DND-41 (cell line): ENCODE data around the gene SERPINB6.

Experiments used
- ATAC-seq: fragments of 200-7000 bp; cut with Tn5 transposase; 3 replicates; pipeline ENCODE4 v1.9.1; 2021; ENCODE audit warnings: low read depth; ENCODE audit not compliant: insufficient read depth
- DNase-seq: peaks from one replicate; pipeline ENCODE4 v3.0.0-alpha.2; 2020
- H2AFZ ChIP-seq: 2 replicates; pipeline ENCODE4 v1.6.0; 2012; ENCODE audit warnings: low read depth, low read length
- H3K27ac ChIP-seq: 2 replicates; pipeline ENCODE4 v1.5.1; 2012; ENCODE audit warnings: low read length, inconsistent platforms
- H3K27me3 ChIP-seq: fragments of 200-600 bp; sonication (generic); 2 replicates; pipeline ENCODE4 v1.6.0; 2012; ENCODE audit warnings: low read length, mild to moderate bottlenecking, inconsistent platforms; ENCODE audit not compliant: insufficient read depth, poor library complexity
- H3K36me3 ChIP-seq: 2 replicates; pipeline ENCODE4 v1.5.1; 2012; ENCODE audit warnings: low read length, inconsistent platforms; ENCODE audit not compliant: insufficient read depth
- H3K4me1 ChIP-seq: 2 replicates; pipeline ENCODE4 v1.5.1; 2012; ENCODE audit warnings: mild to moderate bottlenecking, low read length; ENCODE audit not compliant: insufficient read depth
- H3K4me2 ChIP-seq: 2 replicates; pipeline ENCODE4 v1.6.0; 2012; ENCODE audit warnings: mild to moderate bottlenecking, moderate library complexity, low read length, inconsistent platforms; ENCODE audit not compliant: insufficient read depth
- H3K4me3 ChIP-seq, 2 experiments: fragments of 200-600 bp in 1 of 2; shearing (Covaris generic) in 1 of 2; 2 replicates each; pipeline ENCODE4 v1.5.1; 2012 to 2016; ENCODE audit warnings: inconsistent platforms in 2 of 2, low read length in 2 of 2, mild to moderate bottlenecking in 2 of 2, low read depth in 1 of 2, moderate library complexity in 1 of 2
- H3K79me2 ChIP-seq: 2 replicates; pipeline ENCODE4 v1.6.0; 2012; ENCODE audit warnings: low read length, inconsistent platforms; ENCODE audit not compliant: insufficient read depth
- H3K9ac ChIP-seq: 2 replicates; pipeline ENCODE4 v1.6.0; 2012; ENCODE audit warnings: low read depth, mild to moderate bottlenecking, inconsistent platforms, low read length, moderate library complexity
- H3K9me3 ChIP-seq: 2 replicates; pipeline ENCODE4 v1.5.1; 2012; ENCODE audit warnings: low read length, moderate library complexity, mild to moderate bottlenecking, inconsistent platforms; ENCODE audit not compliant: insufficient read depth, severe bottlenecking
- H4K20me1 ChIP-seq: 2 replicates; pipeline ENCODE4 v1.6.0; 2012; ENCODE audit warnings: low read length; ENCODE audit not compliant: insufficient read depth
- EZH2 ChIP-seq: IDR thresholded peaks from 3 replicates; pipeline ENCODE4 v1.6.1; 2012; ENCODE audit warnings: borderline replicate concordance, low read depth, mild to moderate bottlenecking, moderate library complexity, low read length, inconsistent platforms; ENCODE audit not compliant: severe bottlenecking
- TF ChIP-seq, protein P1 (sequence below): IDR thresholded peaks from 2 replicates; pipeline ENCODE4 v1.5.1; 2012; ENCODE audit warnings: borderline replicate concordance, low read length, moderate library complexity, mild to moderate bottlenecking; ENCODE audit not compliant: poor library complexity, severe bottlenecking; ENCODE audit errors: extremely low read depth

Gene SERPINB6

DNA sequence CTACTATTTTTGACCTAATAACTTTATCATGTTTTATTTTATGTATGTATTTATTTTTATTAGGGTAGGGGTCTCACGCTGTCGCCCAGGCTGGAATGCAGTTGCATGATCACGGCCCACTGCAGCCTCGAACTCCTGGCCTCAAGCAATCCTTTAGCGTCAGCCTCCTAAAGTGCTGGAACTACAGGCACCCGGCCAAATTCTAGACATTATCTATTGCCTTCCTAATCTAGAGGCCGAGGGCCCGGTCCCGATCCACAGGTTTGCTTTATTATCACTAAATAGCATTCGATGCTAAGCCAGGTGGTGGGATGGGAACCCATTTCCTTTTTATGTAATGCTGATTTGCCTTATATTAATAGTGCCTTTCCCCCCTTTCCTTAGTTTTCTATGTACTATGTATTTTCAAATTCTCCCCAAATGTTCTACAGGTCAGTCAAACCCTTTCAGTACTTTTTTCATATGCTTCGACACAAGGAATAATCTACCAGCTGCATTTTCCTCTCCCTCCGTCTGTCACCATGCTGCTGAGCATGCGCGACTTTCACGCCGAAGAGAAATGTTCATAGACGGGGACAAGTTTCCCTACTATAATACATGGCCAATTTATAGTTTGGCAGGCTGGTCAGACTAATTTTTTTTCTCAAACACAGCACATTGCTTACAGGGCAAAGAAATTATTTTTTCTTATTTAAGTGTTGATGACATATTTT is 6.4 kb downstream of the SERPINB6 start:
- ATAC-seq, result no peak
- Histone ChIP-seq H3K4me2 (no peak overlapping the region), H3K4me1 (no peaks in the 10 kb centered on the region)

DNA sequence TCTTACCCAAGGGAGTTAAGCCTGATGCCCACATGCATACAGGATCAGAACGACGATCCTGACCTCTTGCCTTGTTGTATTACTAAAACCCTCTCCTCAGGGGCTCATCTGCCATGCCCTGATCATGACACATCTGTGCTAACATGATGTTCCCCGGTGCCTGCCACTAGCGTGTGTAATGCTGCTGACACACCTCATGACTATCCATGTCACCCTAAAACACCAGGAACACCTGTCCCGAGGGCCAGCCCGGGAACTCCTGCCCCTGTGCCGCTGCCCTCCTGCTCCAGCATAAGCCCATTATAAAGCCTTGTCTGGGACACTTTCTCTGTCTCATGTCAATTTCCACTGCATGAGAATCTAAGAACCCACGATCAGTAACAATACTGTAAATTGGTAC is 7.6 kb downstream of the SERPINB6 start:
- ATAC-seq, result no peak
- Histone ChIP-seq H3K9me3 (no peaks in the 10 kb centered on the region), H3K36me3 (no peaks in the 10 kb centered on the region), H3K4me2 (no peak overlapping the region), H3K79me2 (no peaks in the 10 kb centered on the region), H3K27ac (no peak overlapping the region), H3K4me1 (no peaks in the 10 kb centered on the region), H3K27me3 (peaks cover 45% of the 10 kb centered on the region), H3K9ac (no peak overlapping the region), H4K20me1 (no peaks in the 10 kb centered on the region), H3K4me3 (no peak overlapping the region), H2AFZ (no peak overlapping the region)
- TF ChIP-seq, protein P1, sequence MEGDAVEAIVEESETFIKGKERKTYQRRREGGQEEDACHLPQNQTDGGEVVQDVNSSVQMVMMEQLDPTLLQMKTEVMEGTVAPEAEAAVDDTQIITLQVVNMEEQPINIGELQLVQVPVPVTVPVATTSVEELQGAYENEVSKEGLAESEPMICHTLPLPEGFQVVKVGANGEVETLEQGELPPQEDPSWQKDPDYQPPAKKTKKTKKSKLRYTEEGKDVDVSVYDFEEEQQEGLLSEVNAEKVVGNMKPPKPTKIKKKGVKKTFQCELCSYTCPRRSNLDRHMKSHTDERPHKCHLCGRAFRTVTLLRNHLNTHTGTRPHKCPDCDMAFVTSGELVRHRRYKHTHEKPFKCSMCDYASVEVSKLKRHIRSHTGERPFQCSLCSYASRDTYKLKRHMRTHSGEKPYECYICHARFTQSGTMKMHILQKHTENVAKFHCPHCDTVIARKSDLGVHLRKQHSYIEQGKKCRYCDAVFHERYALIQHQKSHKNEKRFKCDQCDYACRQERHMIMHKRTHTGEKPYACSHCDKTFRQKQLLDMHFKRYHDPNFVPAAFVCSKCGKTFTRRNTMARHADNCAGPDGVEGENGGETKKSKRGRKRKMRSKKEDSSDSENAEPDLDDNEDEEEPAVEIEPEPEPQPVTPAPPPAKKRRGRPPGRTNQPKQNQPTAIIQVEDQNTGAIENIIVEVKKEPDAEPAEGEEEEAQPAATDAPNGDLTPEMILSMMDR, result no peak
- no peak for TF ChIP-seq EZH2
- DNase-seq, result no peak

More for the DNA sequence above, 6.4 kb downstream of the SERPINB6 start:
- Histone ChIP-seq H3K9ac (no peak overlapping the region), H3K27me3 (peaks cover 37% of the 10 kb centered on the region), H3K27ac (no peak overlapping the region), H3K9me3 (no peaks in the 10 kb centered on the region), H4K20me1 (no peaks in the 10 kb centered on the region), H3K36me3 (no peaks in the 10 kb centered on the region), H2AFZ (no peak overlapping the region), H3K79me2 (no peaks in the 10 kb centered on the region), H3K4me3 (no peak overlapping the region)
- DNase-seq, result no peak
- TF ChIP-seq, protein P1, result no peak
- no peak for TF ChIP-seq EZH2

- Histone ChIP-seq H3K4me2 (no peak overlapping the region), H3K9me3 (no peaks in the 10 kb centered on the region), H4K20me1 (no peaks in the 10 kb centered on the region), H3K4me3 (no peak overlapping the region), H3K27me3 (peaks cover 43% of the 10 kb centered on the region), H3K27ac (no peak overlapping the region), H3K9ac (no peak overlapping the region), H2AFZ (no peak overlapping the region), H3K36me3 (no peaks in the 10 kb centered on the region), H3K4me1 (no peaks in the 10 kb centered on the region), H3K79me2 (no peaks in the 10 kb centered on the region)
- TF ChIP-seq, protein P1, result no peak
- TF ChIP-seq EZH2, result no peak
- DNase-seq, result no peak
- ATAC-seq, result no peak
These were observed 8.7 kb downstream of the SERPINB6 start for GRCh38 chr6:2962636-2963035.

DNA sequence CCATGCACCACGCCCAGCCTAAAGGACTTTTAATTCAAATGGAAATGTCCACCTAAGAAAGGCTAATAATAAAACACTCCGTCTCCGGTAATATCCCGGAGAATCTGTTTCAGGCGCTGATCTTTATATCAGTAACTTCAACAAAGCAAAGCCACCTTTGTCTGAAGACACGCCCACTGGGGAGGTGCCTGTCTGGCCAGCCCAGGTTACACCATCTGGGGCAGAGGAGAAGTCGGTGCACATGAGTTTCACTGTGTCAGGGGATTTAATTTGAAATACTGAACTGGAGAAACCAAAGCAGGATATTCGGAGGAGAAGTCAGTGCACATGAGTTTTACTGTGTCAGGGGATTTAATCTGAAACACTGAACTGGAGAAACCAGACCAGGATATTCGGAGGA is 9.4 kb downstream of the SERPINB6 start:
- H3K9me3 ChIP-seq, result no peaks in the 10 kb centered on the region
- H3K36me3 ChIP-seq, result no peaks in the 10 kb centered on the region
- no peaks in the 10 kb centered on the region for H4K20me1 ChIP-seq
- H3K27me3 ChIP-seq, result peaks cover 43% of the 10 kb centered on the region
- H3K4me2 ChIP-seq, result no peak overlapping the region
- no peak overlapping the region for H3K27ac ChIP-seq
- H2AFZ ChIP-seq, result no peak overlapping the region
- H3K4me3 ChIP-seq, result no peak overlapping the region
- H3K9ac ChIP-seq, result no peak overlapping the region
- ATAC-seq (no peak), DNase-seq (no peak)
- TF ChIP-seq, protein P1, result no peak
- TF ChIP-seq EZH2, result no peak
- H3K79me2 ChIP-seq, result no peaks in the 10 kb centered on the region
- no peaks in the 10 kb centered on the region for H3K4me1 ChIP-seq
